ENCODE results near the gene LSP1. TPM values are rescaled to one million over a fixed set of nuclear protein-coding genes. Genes with fewer than 3 reads are reported as not detected.

The LSP1 gene
- total RNA-seq, 1 experiment from 2014 or later: 0.90 TPM

DNA sequence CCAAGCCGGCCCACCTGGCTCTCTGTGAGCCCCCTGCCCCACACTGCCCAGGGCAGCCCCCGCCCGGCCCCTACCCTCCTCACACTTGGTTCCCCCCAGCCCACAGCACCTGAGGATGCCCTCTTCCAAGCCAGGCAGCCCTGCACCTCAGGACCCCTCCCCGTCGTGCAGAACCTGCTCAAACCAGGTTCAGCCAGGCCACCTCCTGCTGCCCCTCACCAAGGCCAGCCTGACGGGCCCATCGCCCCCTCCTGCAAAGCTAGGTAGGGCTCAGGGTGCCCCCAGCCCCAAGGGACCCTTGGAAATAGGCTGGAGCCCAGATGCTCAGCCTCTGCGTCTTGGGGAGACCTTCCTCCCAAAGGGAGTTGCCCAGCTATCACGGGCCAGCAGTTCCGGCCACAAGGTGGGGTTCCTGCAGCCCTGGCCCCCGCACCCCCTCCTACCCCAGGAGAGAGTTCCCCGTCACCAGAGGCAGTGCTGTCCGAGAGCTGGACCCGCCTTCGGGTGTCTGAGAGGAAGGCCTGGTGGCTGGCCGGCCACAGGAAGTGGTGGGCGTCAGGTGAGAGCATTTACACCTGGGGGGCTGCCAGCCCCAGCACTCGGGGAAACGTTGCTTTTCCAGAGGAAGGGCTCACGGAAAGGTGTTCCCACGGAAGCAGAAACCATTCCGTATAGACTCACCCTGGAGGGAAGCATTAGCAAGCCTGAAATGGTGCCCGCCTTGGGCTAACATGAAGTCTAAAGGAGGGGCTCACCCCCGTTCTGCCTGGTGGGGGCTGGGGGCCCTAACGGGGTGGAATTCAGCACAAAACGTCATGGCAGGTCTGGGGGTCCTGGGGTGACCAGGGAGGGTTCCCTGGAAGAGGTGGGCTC, 21.3 kb upstream of the LSP1 start:
- TF ChIP-seq, protein P1, sequence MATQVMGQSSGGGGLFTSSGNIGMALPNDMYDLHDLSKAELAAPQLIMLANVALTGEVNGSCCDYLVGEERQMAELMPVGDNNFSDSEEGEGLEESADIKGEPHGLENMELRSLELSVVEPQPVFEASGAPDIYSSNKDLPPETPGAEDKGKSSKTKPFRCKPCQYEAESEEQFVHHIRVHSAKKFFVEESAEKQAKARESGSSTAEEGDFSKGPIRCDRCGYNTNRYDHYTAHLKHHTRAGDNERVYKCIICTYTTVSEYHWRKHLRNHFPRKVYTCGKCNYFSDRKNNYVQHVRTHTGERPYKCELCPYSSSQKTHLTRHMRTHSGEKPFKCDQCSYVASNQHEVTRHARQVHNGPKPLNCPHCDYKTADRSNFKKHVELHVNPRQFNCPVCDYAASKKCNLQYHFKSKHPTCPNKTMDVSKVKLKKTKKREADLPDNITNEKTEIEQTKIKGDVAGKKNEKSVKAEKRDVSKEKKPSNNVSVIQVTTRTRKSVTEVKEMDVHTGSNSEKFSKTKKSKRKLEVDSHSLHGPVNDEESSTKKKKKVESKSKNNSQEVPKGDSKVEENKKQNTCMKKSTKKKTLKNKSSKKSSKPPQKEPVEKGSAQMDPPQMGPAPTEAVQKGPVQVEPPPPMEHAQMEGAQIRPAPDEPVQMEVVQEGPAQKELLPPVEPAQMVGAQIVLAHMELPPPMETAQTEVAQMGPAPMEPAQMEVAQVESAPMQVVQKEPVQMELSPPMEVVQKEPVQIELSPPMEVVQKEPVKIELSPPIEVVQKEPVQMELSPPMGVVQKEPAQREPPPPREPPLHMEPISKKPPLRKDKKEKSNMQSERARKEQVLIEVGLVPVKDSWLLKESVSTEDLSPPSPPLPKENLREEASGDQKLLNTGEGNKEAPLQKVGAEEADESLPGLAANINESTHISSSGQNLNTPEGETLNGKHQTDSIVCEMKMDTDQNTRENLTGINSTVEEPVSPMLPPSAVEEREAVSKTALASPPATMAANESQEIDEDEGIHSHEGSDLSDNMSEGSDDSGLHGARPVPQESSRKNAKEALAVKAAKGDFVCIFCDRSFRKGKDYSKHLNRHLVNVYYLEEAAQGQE (IDR thresholded peaks at IDR 0.05; ENCODE audit: insufficient read depth in 1 of 2, low read depth in 2 of 2, low read length in 1 of 2): no peak
- TF ChIP-seq, protein P2, sequence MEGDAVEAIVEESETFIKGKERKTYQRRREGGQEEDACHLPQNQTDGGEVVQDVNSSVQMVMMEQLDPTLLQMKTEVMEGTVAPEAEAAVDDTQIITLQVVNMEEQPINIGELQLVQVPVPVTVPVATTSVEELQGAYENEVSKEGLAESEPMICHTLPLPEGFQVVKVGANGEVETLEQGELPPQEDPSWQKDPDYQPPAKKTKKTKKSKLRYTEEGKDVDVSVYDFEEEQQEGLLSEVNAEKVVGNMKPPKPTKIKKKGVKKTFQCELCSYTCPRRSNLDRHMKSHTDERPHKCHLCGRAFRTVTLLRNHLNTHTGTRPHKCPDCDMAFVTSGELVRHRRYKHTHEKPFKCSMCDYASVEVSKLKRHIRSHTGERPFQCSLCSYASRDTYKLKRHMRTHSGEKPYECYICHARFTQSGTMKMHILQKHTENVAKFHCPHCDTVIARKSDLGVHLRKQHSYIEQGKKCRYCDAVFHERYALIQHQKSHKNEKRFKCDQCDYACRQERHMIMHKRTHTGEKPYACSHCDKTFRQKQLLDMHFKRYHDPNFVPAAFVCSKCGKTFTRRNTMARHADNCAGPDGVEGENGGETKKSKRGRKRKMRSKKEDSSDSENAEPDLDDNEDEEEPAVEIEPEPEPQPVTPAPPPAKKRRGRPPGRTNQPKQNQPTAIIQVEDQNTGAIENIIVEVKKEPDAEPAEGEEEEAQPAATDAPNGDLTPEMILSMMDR (IDR thresholded peaks at IDR 0.05): no peak
- TF ChIP-seq SIN3A (IDR thresholded peaks at IDR 0.05; ENCODE audit: borderline replicate concordance, insufficient read depth, low read depth, low read length): no peak
- TF ChIP-seq POLR2AphosphoS5 (IDR thresholded peaks at IDR 0.05; ENCODE audit: low read depth, low read length): no peak
- no peak for TF ChIP-seq TCF7L2 (IDR thresholded peaks at IDR 0.05; ENCODE audit: low read depth, low read length)
- intact Hi-C loops (cut with micrococcal nuclease; ENCODE audit: unreplicated experiment): loop anchor here (5.0 kb wide), 1 partner anchor 69 kb away; the partner anchor contains the start of gene CTSD
- H3K4me1 ChIP-seq (ENCODE audit: control insufficient read depth, insufficient read depth, low read length): peaks cover 86% of the 10 kb centered on the region
- H3K27me3 ChIP-seq (ENCODE audit: control insufficient read depth, insufficient read depth, low read length): no peaks in the 10 kb centered on the region
- H3K36me3 ChIP-seq (ENCODE audit: control insufficient read depth, insufficient read depth, low read length): no peaks in the 10 kb centered on the region
- no peaks in the 10 kb centered on the region for H3K9me3 ChIP-seq (ENCODE audit: control insufficient read depth, insufficient read depth, low read depth, low read length)
- DNase-seq (ENCODE audit: low read depth, low spot score) (no peak), ATAC-seq (no peak)
- no TSS peak for BruUV-seq (replicated peaks)
- no peak overlapping the region for H3K4me3 ChIP-seq (ENCODE audit: low read depth in 2 of 2, low read length in 2 of 2)
- H3K27ac ChIP-seq (ENCODE audit: low read length): peak overlapping the region; percentile 99
- ChIA-PET POLR2A (no interaction called here), CTCF (interaction anchor here (0.6 to 7.7 kb wide), 12 partner anchors 9 to 195 kb away, joined by 3 to 168 read pairs (median 10); no protein-coding TSS in a partner anchor)
- in situ Hi-C loops (cut with HindIII; ENCODE audit: low pct_unique_long_range_greater_than_20kb, low sequenced_read_pairs): no loop called here

DNA sequence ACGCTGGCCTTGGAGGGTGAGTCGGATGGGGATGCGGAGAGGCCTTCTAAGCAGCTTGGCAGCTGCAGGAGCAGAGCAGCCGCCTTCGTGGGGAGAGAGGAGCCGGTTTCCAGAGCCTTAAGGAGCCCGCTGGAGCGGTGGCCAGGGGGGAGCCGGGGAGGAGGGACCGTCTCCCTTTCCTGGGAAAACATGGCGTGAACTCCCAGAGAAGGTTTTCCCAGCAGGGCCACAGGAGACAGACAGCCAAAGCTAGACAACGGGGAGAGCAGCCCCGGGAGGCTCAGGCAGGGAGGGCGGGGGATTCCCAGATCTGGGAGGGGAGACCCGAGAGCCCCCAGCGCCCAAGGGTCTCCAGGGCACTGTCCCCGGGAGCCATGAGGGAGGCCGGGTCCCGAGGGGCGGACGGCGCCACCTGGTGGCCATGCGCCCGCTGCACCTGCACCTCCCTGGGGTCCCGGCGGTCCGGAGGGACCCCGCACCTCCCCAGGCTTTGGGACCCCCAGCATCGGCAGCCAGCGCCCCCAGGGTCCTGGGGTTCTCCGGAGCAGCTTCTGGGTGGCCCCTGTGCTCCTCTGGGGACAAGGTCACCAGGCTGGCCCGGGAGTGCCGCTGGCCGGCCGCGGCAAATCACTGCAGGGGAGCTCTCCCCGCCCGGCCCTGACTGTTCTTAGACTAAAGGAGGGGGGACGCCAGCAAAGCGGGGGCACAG, 20.5 kb upstream of the LSP1 start:
- Histone ChIP-seq H3K27me3 (ENCODE audit: control insufficient read depth, insufficient read depth, low read length) (no peaks in the 10 kb centered on the region), H3K27ac (ENCODE audit: low read length) (peak overlapping the region; percentile 99), H3K4me3 (ENCODE audit: low read depth in 2 of 2, low read length in 2 of 2) (peak overlapping the region; percentile 17 to 40; a peak in 3 of 4 replicates), H3K36me3 (ENCODE audit: control insufficient read depth, insufficient read depth, low read length) (no peaks in the 10 kb centered on the region), H3K4me1 (ENCODE audit: control insufficient read depth, insufficient read depth, low read length) (peaks cover 85% of the 10 kb centered on the region), H3K9me3 (ENCODE audit: control insufficient read depth, insufficient read depth, low read depth, low read length) (no peaks in the 10 kb centered on the region)
- TF ChIP-seq, protein P2 (IDR thresholded peaks at IDR 0.05): peak; percentile 100
- no peak for TF ChIP-seq SIN3A (IDR thresholded peaks at IDR 0.05; ENCODE audit: borderline replicate concordance, insufficient read depth, low read depth, low read length)
- TF ChIP-seq POLR2AphosphoS5 (IDR thresholded peaks at IDR 0.05; ENCODE audit: low read depth, low read length): peak; percentile 25; the same call in 1 of the 2 replicates
- TF ChIP-seq, protein P1 (IDR thresholded peaks at IDR 0.05; ENCODE audit: insufficient read depth in 1 of 2, low read depth in 2 of 2, low read length in 1 of 2): no peak; a peak in 1 of 4 replicates
- POLR2A ChIA-PET: no interaction called here
- BruUV-seq (replicated peaks): no TSS peak
- DNase-seq (ENCODE audit: low read depth, low spot score) (no peak), ATAC-seq (peak; percentile 56)
- intact Hi-C loops (cut with micrococcal nuclease; ENCODE audit: unreplicated experiment): loop anchor here (5.0 kb wide), 1 partner anchor 70 kb away; the partner anchor contains the start of gene CTSD
- in situ Hi-C loops (cut with HindIII; ENCODE audit: low pct_unique_long_range_greater_than_20kb, low sequenced_read_pairs): no loop called here
- CTCF ChIA-PET: interaction anchor here (0.5 to 7.7 kb wide), 47 partner anchors 8 to 1407 kb away, joined by 3 to 168 read pairs (median 6); partner anchors contain the start of genes CTSD, H19, KRTAP5-6 and MUC5AC

All from Panc1 (cell line).